GM20431 (cell line): ENCODE results near the gene NFS1.

Source experiments
- in situ Hi-C: fragments of 300-500 bp; cut with MseI, MboI; formaldehyde crosslinking; loops from one replicate; pipeline ENCODE4 v1.15.0; 2020; ENCODE audit warnings: low sequenced_read_pairs; ENCODE audit not compliant: unreplicated experiment

The NFS1 gene

DNA sequence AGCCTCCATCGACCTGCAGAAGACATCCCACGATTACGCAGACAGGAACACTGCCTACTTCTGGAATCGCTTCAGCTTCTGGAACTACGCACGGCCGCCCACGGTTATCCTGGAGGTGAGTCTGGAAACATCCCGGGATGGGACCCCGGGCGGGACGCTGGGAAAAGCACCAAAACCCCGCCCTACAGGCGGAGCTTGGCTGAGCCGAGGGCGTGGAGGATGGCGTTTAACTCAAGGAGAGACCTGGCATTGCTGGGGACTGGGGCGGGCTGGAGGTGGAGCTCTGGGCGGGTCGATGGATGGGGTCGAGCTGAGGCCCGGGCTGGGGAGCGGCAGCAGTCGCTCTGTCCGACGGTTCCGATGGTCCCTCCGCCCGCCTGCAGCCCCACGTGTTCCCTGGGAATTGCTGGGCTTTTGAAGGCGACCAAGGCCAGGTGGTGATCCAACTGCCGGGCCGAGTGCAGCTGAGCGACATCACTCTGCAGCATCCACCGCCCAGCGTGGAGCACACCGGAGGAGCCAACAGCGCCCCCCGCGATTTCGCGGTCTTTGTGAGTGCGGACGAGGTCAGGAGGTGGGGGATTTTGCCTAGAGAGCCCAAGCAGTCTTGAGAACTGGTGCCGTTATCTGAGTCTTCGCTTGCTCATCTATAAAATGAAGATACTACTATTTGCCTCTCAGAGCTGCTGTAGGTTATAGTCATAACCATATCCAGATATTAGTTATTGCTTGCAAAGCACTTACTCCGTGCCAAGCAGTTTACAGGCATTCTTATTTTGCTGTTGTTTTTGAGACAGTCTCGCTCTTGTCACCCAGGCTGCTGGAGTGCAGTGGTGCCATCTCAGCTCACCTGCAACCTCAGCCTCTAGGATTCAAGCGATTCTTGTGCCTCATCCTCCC is 79.7 kb downstream of the NFS1 start:
- in situ Hi-C loops: no loop called here

- in situ Hi-C loops: no loop called here
Measured at GRCh38 chr20:35618263-35619131, 80.7 kb downstream of the NFS1 start.
